Measurements from ENCODE around the gene CIRBP. TPM values are rescaled to one million over a fixed set of nuclear protein-coding genes. Genes with fewer than 3 reads are reported as not detected.

CIRBP gene
- total RNA-seq, 2 experiments from 2014 or later, result 161 to 180 TPM

DNA sequence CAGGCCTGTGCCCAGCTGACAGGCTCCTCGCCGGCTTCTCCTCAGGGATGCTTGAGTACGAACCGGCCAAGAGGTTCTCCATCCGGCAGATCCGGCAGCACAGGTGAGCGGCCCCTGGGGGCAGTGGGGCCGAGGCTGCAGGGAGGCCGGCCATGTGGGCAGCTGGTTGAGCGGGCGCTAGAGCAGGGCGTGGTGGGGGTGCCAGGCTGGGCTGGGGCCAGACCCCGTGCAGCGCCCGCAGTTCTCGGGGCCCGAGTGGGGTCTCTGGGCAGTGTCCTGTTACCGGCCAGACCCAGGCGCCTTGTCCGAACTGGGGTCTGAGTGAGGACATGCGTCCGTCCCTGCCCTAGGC lies 47.3 kb upstream of the CIRBP start:
- Mint-ChIP-seq H3K9me3 (no peaks in the 10 kb centered on the region), H3K27me3 (no peaks in the 10 kb centered on the region), H3K4me1 (ENCODE audit: low read depth) (no peaks in the 10 kb centered on the region), H3K4me3 (no peak overlapping the region), H3K36me3 (ENCODE audit: low read depth) (no peaks in the 10 kb centered on the region), H3K27ac (no peak overlapping the region)
- ChIA-PET POLR2A (interaction anchor here (1.1 kb wide), 1 partner anchor 18 kb away, joined by 3 read pairs; no protein-coding TSS in a partner anchor), CTCF (interaction anchor here (1.3 to 1.8 kb wide), 2 partner anchors 8 to 108 kb away, joined by 3 to 5 read pairs; no protein-coding TSS in a partner anchor)
- intact Hi-C loops (cut with micrococcal nuclease), result no loop called here
- TF ChIP-seq, protein P1, sequence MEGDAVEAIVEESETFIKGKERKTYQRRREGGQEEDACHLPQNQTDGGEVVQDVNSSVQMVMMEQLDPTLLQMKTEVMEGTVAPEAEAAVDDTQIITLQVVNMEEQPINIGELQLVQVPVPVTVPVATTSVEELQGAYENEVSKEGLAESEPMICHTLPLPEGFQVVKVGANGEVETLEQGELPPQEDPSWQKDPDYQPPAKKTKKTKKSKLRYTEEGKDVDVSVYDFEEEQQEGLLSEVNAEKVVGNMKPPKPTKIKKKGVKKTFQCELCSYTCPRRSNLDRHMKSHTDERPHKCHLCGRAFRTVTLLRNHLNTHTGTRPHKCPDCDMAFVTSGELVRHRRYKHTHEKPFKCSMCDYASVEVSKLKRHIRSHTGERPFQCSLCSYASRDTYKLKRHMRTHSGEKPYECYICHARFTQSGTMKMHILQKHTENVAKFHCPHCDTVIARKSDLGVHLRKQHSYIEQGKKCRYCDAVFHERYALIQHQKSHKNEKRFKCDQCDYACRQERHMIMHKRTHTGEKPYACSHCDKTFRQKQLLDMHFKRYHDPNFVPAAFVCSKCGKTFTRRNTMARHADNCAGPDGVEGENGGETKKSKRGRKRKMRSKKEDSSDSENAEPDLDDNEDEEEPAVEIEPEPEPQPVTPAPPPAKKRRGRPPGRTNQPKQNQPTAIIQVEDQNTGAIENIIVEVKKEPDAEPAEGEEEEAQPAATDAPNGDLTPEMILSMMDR (IDR thresholded peaks at IDR 0.05), result no peak
- no peak for ATAC-seq
- no peak for DNase-seq

DNA sequence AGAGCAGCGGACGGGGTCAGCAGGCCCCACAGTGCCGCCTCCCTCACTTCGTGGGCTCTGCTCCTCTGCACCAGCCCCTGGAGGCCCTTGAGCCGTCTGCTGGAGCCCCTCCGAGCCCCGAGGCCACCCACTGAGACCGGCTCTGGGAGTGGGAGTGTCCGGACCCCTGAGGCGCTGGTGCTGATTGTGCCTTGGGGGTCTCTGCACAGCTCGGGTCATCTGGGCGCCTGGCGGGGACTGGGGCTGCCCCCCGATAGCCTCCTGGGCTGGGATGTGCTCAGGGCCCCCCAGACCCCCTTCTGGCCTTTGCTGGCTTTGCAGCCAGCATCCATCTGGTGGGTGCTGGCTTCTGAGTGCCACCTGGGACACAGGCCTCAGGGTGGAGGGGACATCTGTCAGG lies 46.7 kb upstream of the CIRBP start:
- H3K9me3 Mint-ChIP-seq, result no peaks in the 10 kb centered on the region
- H3K4me1 Mint-ChIP-seq (ENCODE audit: low read depth), result no peaks in the 10 kb centered on the region
- no peak overlapping the region for H3K27ac Mint-ChIP-seq
- DNase-seq (no peak), ATAC-seq (no peak)
- no peaks in the 10 kb centered on the region for H3K27me3 Mint-ChIP-seq
- no peaks in the 10 kb centered on the region for H3K36me3 Mint-ChIP-seq (ENCODE audit: low read depth)
- TF ChIP-seq, protein P1 (IDR thresholded peaks at IDR 0.05), result no peak
- POLR2A ChIA-PET, result interaction anchor here (0.7 to 1.1 kb wide), 2 partner anchors 19 to 88 kb away, joined by 3 read pairs; no protein-coding TSS in a partner anchor
- CTCF ChIA-PET, result interaction anchor here (0.9 to 1.8 kb wide), 5 partner anchors 9 to 110 kb away, joined by 3 to 5 read pairs (median 4); no protein-coding TSS in a partner anchor
- no peak overlapping the region for H3K4me3 Mint-ChIP-seq
- intact Hi-C loops (cut with micrococcal nuclease), result no loop called here

DNA sequence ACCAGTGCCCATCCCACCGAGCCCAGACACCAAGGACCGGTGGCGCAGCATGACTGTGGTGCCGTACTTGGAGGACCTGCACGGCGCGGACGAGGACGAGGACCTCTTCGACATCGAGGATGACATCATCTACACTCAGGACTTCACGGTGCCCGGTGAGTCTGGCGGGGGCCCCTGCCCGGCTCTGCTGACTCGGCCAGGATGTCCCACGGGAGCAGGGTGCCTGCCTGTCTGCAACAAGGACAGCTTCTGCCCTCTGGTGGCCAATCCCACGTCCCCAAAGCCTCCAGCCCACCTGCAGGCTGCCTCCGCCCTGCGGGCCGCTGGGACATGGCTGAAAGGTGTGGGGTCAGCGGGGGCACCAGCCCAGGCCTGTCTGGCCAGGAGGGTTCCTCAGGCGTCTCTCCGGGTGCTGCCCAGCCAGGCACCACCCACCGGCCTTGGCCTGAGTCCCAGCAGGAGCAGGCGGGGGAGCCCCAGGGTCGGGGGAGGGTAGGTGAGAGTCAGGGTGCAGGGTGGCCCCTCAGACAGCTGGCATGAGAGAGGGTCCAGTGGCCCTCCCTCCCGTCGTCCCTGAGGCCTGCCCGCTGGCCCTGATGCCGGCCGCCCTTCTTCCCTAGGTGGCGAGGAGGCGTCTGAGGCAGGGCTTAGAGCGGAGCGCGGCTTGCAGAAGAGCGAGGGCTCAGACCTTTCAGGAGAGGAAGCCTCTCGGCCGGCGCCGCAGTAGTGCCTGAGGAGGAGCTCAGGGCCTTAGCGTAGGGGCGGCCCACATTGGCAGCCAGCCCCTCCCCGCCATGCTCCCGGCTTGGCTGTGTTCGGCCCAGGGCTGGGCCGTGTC lies 45.9 kb upstream of the CIRBP start:
- DNase-seq (peak; percentile 62), ATAC-seq (no peak)
- H3K9me3 Mint-ChIP-seq, result no peaks in the 10 kb centered on the region
- CTCF ChIA-PET, result interaction anchor here (0.6 to 1.4 kb wide), 7 partner anchors 9 to 148 kb away, joined by 3 to 5 read pairs (median 3); no protein-coding TSS in a partner anchor
- POLR2A ChIA-PET, result interaction anchor here (0.7 to 1.1 kb wide), 2 partner anchors 19 to 89 kb away, joined by 3 read pairs; no protein-coding TSS in a partner anchor
- intact Hi-C loops (cut with micrococcal nuclease), result no loop called here
- TF ChIP-seq, protein P1 (IDR thresholded peaks at IDR 0.05), result peak; percentile 39
- H3K4me3 Mint-ChIP-seq, result no peak overlapping the region
- H3K27me3 Mint-ChIP-seq, result no peaks in the 10 kb centered on the region
- no peaks in the 10 kb centered on the region for H3K4me1 Mint-ChIP-seq (ENCODE audit: low read depth)
- H3K27ac Mint-ChIP-seq, result no peak overlapping the region
- H3K36me3 Mint-ChIP-seq (ENCODE audit: low read depth), result peaks cover 2% of the 10 kb centered on the region

DNA sequence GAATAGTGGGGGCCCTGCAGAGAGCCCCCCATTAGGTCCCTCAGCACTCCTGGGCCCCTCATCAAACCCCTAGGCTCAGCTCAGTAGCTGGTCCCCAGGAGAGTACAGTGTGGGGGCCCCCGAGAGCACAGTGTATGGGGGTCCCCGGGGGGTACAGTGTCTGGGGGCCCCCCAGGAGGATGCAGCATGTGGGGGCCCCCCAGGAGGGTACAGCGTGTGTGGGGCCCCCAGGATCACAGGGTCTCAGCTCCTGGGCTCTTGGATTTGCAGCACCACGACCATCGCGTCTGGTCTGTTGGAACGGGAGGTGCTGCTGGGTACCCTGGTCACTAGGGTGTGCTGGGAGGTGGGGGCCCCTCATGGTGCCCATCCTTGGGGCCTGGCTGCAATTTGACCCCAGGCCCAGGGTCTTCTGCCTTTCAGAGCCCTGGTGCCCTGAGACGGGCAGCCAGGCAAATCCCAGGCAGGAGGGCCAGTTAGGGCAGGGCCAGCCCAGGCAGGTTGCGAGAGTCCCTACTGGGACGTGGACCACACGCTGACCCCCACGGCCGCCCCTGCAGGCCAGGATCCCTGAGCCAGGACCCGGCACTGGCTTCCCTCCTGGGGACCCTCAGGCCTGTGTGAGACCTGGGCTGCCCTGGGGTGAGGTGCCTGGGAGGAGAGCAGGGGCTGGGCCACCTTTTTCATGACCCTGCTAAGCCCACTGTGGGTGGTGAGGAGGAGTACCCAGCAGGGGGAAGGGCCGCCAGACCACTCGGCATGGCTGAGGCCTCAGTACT lies 44.9 kb upstream of the CIRBP start:
- TF ChIP-seq, protein P1 (IDR thresholded peaks at IDR 0.05), result no peak
- Mint-ChIP-seq H3K36me3 (ENCODE audit: low read depth) (peaks cover 2% of the 10 kb centered on the region), H3K4me1 (ENCODE audit: low read depth) (no peaks in the 10 kb centered on the region), H3K27ac (no peak overlapping the region), H3K4me3 (no peak overlapping the region), H3K27me3 (no peaks in the 10 kb centered on the region), H3K9me3 (no peaks in the 10 kb centered on the region)
- ATAC-seq (no peak), DNase-seq (no peak)
- POLR2A ChIA-PET, result no interaction called here
- CTCF ChIA-PET, result interaction anchor here (0.6 to 1.0 kb wide), 2 partner anchors 14 to 23 kb away, joined by 3 read pairs; no protein-coding TSS in a partner anchor
- intact Hi-C loops (cut with micrococcal nuclease), result no loop called here
